Measurements from ENCODE around the gene FBXW5.

FBXW5 gene

DNA sequence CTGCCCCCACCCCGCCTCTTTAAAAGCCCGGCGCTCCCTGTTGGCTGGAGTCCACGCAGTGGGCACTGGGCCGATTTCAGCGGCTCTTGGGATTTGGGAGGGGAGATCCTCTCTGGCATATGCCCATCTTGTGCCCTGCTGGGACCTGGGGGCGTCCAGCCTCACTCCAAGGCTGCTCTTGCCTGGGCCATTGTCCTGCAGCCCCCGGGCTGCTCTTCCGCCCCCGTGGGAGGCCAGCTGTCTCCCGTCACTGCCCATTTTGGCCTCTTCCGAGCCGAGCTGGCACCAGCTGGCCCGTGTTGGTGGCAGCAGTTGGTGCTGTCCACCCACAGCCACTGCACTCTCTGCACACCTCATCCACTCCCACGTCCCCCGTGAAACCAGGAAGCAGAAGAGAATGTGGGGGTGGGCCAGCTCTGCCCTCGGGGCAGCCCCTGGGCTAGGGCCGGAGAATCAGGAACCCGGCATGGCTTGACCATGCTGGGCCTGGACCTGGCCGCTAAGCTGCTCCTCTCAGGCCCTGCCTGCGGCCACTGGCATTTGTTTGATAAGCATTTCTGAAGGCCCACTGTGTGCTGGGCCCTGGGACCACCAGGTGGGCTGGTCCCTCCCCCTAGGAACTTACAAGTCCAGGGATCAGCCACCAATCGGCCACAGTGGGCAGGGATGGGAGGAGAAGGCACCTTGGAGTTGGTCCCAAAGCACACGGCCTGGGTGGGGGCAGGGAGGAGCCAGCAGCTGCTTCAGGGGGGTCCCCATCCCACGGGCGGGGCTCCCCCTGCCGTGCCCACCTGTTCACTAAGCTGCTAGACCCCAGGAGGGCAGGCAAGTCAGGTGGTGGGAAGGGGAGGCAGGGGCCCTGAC, 2.7 kb upstream of the FBXW5 start:
- DNase-seq, result no peak

DNA sequence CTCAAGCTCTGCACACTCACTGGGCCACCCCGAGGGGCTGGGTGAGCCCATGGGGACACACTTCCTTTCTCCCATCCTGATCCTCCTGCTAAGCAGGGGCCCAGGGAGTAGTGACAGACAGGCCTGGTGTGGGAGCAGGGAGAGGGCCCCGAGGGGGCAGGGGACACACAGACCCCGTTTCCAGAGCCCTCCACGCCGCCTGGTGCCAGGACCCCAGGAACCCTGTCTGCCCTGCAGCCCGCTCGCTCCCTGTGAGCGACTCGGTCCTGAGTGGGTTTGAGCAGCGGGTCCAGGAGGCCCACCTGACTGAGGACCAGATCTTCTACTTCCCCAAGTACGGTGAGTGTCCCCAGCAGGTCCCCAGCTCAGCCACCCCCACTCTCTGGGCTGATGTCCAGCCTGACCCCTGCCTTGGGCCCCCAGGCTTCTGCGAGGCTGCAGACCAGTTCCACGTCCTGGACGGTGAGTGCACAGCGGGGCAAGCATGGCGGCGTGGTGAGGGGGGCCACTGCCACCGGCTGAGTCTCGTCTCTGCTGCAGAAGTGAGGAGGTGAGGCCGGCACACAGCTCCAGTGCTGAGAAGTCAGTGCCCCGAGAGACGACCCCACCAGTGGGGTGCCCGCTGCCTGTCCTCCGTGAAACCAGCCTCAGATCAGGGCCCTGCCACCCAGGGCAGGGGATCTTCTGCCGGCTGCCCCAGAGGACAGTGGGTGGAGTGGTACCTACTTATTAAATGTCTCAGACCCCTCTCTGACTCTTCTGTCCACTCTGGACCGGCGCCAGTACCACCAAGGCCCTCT, 1.9 kb upstream of the FBXW5 start:
- DNase-seq, result no peak

DNA sequence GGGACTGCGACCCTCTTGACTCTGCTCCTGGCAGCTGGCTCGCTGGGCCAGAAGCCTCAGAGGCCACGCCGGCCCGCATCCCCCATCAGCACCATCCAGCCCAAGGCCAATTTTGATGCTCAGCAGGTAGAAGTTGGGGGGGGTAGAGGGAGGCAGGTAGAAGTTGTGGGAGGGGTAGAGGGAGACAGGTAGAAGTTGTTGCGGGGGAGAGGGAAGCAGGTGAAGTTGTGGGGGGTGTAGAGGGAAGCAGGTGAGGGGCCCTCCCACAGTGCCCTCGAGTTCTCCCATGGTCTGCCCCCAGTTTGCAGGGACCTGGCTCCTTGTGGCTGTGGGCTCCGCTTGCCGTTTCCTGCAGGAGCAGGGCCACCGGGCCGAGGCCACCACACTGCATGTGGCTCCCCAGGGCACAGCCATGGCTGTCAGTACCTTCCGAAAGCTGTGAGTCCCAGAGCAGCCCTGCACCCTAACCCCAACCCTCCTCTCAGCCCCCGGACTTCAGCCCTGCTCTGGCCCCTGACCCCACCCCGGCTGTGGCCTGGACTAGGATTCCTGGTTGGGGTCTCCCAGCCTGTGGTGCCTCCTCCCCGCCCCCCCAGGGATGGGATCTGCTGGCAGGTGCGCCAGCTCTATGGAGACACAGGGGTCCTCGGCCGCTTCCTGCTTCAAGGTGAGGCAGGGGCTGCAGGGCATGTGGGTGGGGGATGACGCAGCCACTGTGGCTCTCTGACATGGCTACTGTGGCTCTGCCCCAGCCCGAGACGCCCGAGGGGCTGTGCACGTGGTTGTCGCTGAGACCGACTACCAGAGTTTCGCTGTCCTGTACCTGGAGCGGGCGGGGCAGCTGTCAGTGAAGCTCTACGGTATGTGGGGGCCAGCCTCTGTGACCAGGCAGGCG, 1.0 kb upstream of the FBXW5 start:
- no peak for DNase-seq

DNA sequence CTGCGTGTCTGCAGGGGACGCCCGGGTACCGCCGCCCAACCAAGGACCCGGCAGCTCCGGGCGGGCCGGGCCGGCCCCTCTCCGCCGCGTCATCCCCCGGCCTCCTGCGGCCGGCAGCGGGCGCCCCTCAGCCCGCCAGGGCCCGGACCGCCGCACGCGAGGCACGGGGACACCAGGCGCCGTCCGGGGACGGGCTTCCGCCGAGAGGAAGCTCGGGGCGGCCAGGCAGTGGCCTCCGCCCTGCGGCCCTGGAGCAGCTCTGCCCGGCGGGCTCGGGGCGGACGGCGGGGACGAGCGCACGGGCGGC, 373 bp downstream of the FBXW5 start:
- no peak for DNase-seq

DNA sequence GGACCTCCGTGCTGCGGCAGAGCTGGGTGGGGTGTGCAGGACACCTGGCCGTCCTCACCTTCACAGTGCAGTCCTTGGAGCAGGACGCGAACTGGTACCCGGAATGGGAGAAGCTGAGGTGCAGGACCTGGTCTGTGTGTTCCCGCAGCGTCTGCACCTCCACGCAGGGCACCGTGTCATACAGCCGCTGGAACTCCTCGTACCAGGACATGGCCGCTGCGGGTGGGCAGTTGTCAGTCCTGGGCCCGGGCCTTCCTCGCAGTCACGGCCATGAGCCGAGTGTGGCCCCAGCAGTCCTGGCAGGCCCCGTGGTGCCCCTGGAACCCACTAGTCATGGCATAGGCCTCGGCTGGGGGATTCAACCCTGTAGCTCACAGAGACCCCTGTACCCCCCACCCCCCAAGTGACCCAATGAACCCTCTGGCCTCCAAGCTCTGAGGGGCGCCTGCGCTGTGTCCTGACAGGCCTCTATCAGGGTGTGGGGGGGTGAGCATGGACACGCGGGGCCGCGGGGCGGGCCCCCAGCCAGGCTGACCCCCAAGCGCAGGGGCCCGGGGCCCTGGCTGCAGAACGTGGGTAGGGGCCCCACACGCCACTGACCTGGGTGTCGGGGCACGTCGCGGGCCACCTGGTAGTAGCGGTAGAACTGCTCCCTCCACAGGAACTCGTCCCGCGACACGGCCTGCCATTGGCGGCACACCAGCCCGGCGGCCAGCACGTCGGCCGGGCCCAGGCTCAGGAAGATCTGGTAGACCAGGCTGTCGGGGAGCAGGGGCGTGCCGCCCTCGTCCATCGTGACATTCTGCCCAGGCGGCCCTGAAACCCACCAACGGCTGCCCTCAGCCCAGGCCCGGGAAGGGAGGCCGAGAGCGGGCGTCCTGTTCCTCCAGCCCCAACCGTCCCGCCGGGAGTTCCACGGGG, 987 bp downstream of the FBXW5 start:
- DNase-seq, result peak; percentile 36

DNA sequence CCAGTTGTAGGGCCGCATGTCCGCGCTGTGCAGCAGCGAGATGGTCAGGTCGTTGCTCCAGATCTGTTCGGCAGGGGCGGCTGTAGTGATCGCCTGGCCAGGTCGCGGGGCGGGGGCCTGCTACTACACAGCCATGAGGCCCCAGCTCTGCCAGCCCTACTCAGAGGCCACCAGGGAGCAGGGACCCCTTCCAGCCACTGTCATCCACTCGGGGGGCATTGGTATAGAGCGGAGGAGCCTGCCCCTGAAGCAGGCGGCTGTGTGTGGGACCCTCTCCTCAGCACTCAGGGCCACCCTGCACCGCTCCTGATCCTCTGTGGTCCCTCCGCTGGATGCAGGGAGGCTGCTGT, 1.7 kb downstream of the FBXW5 start:
- DNase-seq, result no peak

DNA sequence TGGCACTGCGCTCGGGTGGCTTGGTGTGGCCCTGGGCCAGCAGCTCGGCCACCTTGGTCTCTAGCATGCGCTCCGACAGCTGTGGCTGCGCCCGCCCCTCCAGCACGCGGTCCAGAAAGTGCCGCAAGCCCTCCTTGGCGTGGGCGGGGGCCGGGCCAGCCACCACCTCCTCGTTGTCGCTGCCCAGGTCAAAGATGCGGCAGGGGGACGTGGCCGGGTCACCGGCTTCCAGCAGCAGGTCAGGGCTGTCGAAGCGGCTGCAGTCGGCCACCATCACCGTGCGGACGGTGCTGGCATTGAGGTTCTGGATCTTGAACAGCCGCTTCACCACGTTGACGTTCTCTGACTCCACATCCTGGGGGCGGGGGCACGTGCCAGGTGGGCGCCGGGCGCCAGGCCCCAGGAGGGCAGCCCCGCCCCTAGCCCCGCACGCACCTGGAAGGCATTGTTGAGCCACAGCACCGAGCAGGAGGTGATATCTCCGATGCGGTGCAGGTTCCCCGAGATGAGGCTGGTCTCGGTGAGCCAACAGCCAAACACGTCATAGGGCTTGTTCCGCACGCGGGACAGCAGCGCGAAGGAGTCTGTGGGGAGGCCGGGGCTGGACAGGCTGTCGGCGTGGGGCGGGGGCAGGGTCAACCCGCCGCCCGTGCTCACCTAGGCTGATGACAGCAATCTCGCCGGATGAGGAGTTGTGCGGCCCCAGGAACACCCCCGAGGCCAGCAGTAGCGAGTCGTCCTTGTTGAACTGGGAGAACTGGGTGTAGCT, 2.2 kb downstream of the FBXW5 start:
- no peak for DNase-seq

DNA sequence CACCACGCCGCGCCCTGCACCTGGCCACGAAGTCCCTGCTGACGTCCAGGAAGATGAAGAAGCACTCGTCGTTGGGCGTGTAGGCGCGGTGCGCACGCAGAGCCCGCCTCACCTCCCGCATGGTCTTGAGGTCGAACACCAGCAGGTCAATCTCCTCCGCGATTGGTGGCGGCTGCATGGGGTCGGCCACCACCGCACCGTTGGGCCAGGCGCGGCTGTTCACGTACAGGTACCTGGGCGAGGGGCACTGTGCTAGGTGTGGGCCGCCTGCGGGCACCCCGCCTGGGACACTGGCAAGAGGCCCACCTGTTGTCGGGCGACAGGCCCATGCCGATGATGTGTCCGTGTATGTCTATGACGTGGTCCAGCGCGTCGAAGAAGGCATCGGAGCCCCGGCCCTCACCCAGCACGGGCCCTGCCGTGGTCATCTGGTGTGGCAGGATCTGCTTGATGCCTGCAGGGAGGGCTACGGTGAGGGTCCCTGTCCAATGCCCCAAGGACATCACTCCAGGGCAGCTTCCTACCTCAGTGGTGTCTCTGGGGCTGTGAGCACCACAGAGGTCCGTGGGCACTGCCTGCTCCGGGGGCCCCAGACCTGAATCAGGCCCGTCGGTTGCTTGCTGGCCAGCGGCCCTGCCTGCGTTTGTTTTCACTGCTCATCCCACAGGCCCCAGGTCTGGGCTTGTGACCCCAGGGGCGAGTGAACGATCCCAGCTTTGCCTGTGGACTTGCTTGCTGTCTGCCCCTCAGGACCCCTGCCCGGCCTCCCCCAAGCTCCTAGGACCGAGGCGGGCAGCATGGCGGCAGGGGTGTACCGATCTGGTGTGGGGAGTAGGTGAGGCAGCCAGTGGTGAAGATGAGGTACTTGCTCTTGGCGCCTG, 3.1 kb downstream of the FBXW5 start:
- DNase-seq, result no peak

DNA sequence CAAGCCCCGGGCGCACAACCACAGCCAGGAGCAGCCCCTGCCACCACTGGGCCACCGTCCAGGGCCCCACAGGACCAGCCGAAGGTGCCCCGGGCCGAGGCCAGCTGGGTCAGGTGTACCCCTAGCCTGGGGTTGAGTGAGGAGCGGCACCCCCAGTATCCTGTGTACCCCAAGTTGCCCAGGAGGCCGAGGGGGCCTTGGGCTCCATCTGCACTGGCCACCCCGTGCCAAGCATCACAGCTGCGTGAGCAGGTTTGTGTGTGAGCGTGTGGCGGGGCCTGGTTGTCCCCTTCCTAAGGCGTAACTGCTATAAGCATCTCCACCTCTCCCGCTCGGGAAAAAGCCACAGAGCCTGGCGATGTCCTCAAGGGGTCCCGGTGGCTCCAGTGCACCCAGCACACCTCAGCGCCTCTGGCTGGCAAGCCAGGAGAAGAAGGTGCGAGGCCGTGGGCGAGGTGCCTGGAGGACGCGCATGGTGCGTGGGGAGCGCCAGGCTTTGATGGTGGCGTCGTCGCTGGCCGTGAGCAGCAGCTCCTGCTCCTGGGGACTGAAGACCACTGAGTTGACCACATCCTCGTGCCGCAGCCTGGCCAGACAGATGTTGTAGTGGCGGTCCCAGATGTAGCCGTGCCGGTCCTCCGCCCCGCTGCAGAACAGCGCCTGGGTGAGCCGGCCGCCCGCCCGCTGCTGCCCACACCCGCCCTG, 3.9 kb downstream of the FBXW5 start:
- no peak for DNase-seq

DNA sequence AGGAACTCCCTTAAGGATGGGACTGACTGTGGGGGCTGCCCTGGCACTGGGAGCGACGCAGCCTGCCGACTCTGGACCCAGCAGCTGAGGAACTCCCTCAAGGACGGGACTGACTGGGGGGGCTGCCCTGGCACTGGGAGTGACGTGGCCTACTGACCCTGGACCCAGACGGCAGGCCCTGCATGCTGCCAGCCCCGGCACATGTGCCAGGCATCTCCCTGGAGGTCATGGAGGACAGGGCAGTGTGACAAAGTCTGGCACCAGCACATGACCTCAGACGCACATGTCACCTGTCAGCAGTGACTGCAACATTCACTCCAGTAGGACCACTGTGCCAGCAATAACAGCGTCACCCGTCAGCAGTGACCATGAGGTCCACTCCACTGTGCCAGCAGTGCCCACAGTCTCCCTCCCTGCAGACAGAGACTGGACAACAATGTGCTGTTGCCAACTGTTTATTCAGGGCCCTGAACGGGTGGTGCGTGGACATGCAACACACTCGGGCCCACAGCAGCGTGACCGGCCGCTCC, 4.5 kb downstream of the FBXW5 start:
- no peak for DNase-seq

DNA sequence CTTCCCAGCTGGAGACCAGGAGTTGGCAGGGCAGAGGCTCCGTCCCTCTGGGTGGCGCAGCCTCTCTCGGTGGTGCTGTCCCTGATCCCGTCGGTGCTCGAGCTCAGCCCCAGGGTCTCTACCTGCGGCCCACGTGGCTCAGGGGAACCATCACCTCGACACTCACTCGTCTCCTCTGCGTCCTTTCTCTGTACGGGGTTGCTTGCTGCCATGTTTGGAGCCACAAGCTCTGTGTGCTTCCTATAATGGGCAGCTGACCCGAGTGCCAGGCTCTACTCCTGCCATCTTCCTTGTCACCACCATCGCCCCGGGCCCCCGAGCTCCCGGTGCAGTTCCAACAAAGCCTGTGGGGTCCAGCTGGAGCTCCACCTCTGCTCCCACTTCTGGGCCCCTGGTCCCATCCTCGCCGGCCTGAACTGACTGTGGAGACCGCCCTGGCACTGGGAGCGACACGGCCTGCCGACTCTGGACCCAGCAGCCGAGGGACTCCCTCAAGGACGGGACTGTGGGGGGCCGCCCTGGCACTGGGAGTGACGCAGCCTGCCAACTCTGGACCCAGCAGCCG, 5.0 kb downstream of the FBXW5 start:
- DNase-seq, result no peak

DNA sequence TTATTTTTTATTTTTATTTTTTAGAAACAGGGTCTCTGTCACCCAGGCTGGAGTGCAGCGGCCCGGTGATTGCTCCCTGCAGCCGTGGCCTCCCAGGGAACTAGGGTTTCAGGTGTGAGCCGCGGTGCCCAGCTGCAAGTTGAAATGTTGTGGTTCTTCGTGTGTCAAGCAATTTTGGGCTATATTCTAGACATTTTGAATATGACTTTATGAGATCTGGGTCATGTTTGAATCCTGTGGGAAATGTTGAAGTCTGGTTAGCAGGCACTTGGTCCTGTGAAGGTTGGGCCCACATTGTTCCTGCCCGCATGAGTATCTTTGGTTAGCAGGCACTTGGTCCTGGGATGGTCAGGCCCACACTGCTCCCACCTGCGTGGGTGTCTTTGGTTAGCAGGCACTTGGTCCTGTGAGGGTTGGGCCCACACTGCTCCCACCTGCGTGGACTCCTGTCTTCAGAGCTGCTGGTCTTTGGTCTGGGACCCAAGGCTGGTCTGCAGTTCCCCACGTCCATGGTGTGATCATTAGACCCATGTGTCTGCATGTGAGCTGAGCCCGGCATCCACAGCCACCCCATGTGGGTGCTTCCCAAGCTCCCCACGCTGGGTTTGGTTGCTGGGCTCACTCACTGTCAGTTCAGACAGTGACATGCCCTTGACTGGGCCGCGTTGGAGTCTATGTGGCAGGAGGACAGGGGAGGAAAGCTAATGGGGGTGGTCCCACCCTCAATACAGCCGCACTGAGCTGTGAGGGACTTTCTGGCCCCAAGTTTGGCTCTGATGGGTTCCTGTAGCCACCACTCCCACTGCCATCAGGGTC, 7.1 kb downstream of the FBXW5 start:
- peak; percentile 11 for DNase-seq

DNA sequence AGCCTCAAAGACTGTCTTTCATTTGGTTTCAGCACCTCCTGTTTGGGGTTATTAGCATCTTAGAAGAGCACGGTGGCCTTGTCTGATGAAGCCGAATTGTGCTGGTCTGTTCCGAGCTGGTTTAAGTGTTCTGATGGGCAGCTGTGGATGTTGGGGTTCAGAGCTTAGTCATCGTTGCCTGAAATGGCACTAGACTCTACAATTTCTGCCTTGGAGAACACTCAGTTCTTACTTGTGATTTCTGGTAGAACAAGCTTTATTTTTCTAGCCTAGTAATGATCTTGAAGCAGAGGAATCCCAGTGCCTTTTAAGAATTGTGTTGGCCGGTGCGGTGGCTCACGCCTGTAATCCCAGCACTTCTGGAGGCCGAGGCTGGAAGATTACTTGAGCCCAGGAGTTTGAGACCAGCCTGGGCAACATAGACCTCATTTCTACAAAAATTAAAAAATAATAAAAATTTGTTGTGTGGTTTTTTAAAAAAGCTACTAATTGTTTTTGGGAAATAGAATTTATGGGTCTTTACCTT, 7.8 kb downstream of the FBXW5 start:
- DNase-seq, result no peak

DNA sequence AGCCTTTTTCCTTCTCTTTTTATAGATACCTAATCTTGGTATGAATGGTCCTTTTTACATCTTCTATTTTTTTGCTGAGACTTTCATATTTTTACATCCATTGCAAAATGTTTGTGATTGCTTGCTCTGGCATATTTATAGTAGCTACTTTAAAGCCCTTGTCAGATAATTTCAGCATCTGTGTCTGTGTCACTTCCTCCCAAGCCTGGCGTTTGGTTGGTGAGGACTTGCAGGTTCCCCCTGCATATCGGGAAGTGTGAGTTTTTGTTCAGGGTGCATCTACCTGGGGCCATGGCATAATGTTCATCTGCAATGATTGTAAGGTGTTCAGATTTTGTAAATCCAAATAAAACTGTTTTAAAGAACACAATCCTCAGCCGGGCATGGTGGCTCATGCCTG, 8.9 kb downstream of the FBXW5 start:
- no peak for DNase-seq

DNA sequence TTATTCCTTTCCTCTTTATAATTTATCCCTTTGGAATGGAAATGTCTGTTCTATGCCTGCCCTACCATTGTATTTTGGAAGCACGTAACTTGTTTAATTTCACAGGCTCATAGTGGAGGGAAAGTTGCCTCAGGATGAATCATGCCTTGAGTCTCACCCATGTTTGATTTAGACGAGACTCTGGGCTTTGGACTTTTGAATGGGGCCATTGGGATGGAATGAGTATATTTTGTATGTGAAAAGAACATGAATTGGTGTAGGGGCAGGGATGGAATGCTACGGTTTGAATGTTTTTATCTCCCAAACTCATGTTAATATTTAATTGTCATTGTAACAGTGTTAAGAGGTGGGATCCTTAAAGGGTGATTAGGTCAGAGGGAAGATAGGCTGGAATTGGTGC, 10.3 kb downstream of the FBXW5 start:
- DNase-seq, result no peak

DNA sequence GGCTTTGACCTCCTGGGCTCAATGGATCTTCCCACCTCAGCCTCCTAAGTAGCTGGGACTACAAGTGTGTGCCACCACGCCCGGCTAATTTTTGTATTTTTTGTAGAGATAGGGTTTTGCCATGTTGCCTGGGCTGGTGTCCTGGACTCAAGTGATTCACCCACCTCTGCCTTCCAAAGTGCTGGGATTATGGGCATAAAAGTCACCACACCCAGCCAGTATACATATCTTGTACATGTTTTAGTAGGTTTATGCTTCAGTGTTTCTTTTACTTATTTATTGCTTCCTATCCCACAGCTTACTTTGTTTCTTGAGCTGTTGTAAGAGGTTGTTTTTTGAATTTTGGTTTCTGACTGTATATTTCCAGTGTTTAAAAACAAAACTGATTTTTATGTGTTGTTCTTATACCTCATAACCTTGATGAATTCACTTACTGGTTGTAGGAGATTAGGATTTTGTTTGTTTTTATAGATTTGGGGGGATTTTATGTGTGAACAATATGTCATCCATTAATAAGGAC, 12.9 kb downstream of the FBXW5 start:
- no peak for DNase-seq

DNA sequence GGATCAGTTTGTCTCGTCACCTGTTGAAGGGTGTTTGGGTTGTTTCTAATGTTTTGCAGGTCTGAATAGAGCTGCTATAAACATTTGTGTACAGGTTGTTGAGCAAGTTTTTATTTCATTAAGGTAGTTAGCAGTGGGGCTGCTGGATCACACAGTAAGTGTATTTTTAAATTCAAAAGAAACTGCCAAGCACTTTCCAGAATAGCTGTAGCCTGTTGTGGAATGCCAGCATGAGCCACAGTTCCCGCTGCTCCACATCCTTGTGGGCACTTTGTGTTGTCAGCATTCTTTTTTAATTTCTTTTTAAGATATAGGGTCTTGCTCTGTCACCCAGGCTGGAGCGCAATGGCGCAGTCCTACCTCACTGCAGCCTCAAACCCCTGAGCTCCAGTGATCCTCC, 14.5 kb downstream of the FBXW5 start:
- no peak for DNase-seq

DNA sequence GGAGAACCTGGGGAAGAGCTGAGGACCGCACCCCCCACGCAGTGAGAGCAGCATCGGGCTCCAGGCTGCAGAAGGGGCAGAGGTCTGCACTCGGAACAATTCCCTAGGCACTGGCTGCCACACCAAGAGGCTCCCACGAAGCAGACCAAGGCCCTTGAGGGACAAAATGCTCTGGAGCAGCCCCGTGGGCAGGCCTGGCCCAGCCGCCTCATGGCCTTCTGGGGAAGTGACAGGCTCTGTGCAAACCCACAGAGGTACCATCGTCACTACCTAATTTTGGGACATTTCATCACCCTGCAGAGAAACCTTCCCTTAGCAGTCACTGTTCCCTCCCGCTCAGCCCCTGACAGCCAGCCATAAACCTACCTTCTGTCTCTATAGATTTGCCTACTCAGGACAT, 15.9 kb downstream of the FBXW5 start:
- no peak for DNase-seq
